DND-41 (cell line): ENCODE results near the gene DPH3.
A peak's percentile ranks its signal among the peaks of the same experiment; 100 is the strongest.

ENCODE experiments used
- ATAC-seq: fragments of 200-7000 bp; cut with Tn5 transposase; 3 replicates; pipeline ENCODE4 v1.9.1; 2021; ENCODE audit warnings: low read depth; ENCODE audit not compliant: insufficient read depth
- DNase-seq: peaks from one replicate; pipeline ENCODE4 v3.0.0-alpha.2; 2020
- H2AFZ ChIP-seq: 2 replicates; pipeline ENCODE4 v1.6.0; 2012; ENCODE audit warnings: low read depth, low read length
- H3K27ac ChIP-seq: 2 replicates; pipeline ENCODE4 v1.5.1; 2012; ENCODE audit warnings: low read length, inconsistent platforms
- H3K27me3 ChIP-seq: fragments of 200-600 bp; sonication (generic); 2 replicates; pipeline ENCODE4 v1.6.0; 2012; ENCODE audit warnings: low read length, mild to moderate bottlenecking, inconsistent platforms; ENCODE audit not compliant: insufficient read depth, poor library complexity
- H3K36me3 ChIP-seq: 2 replicates; pipeline ENCODE4 v1.5.1; 2012; ENCODE audit warnings: low read length, inconsistent platforms; ENCODE audit not compliant: insufficient read depth
- H3K4me1 ChIP-seq: 2 replicates; pipeline ENCODE4 v1.5.1; 2012; ENCODE audit warnings: mild to moderate bottlenecking, low read length; ENCODE audit not compliant: insufficient read depth
- H3K4me2 ChIP-seq: 2 replicates; pipeline ENCODE4 v1.6.0; 2012; ENCODE audit warnings: mild to moderate bottlenecking, moderate library complexity, low read length, inconsistent platforms; ENCODE audit not compliant: insufficient read depth
- H3K4me3 ChIP-seq, 2 experiments: fragments of 200-600 bp in 1 of 2; shearing (Covaris generic) in 1 of 2; 2 replicates each; pipeline ENCODE4 v1.5.1; 2012 to 2016; ENCODE audit warnings: inconsistent platforms in 2 of 2, low read length in 2 of 2, mild to moderate bottlenecking in 2 of 2, low read depth in 1 of 2, moderate library complexity in 1 of 2
- H3K79me2 ChIP-seq: 2 replicates; pipeline ENCODE4 v1.6.0; 2012; ENCODE audit warnings: low read length, inconsistent platforms; ENCODE audit not compliant: insufficient read depth
- H3K9ac ChIP-seq: 2 replicates; pipeline ENCODE4 v1.6.0; 2012; ENCODE audit warnings: low read depth, mild to moderate bottlenecking, inconsistent platforms, low read length, moderate library complexity
- H3K9me3 ChIP-seq: 2 replicates; pipeline ENCODE4 v1.5.1; 2012; ENCODE audit warnings: low read length, moderate library complexity, mild to moderate bottlenecking, inconsistent platforms; ENCODE audit not compliant: insufficient read depth, severe bottlenecking
- H4K20me1 ChIP-seq: 2 replicates; pipeline ENCODE4 v1.6.0; 2012; ENCODE audit warnings: low read length; ENCODE audit not compliant: insufficient read depth
- EZH2 ChIP-seq: IDR thresholded peaks from 3 replicates; pipeline ENCODE4 v1.6.1; 2012; ENCODE audit warnings: borderline replicate concordance, low read depth, mild to moderate bottlenecking, moderate library complexity, low read length, inconsistent platforms; ENCODE audit not compliant: severe bottlenecking
- TF ChIP-seq, protein P1 (sequence below): IDR thresholded peaks from 2 replicates; pipeline ENCODE4 v1.5.1; 2012; ENCODE audit warnings: borderline replicate concordance, low read length, moderate library complexity, mild to moderate bottlenecking; ENCODE audit not compliant: poor library complexity, severe bottlenecking; ENCODE audit errors: extremely low read depth

The DPH3 gene

DNA sequence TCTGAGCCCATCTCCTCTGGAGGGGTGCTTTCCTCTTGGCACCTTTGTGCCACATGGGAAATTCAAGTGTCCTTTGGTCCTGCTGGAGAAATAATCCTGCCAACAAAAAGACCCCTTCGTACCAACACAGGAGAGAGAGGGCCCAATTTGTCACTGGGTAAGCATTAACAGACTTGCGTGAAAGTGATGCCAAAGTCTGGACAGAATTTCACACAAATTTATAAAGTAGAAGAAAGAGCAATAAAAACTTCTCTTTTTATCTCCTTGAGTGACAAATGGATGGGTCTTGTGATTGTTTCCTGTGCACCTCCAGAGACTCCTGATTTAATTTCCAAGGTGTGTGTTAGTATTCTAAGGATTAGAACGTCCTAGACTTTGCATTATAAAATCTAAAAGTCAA lies 14.9 kb downstream of the DPH3 start:
- ATAC-seq (no peak), DNase-seq (no peak)
- H2AFZ ChIP-seq: no peak overlapping the region
- no peaks in the 10 kb centered on the region for H4K20me1 ChIP-seq
- H3K27ac ChIP-seq: no peak overlapping the region
- H3K36me3 ChIP-seq: no peaks in the 10 kb centered on the region
- no peak overlapping the region for H3K4me3 ChIP-seq
- peaks cover 11% of the 10 kb centered on the region for H3K4me1 ChIP-seq
- no peak overlapping the region for H3K9ac ChIP-seq
- TF ChIP-seq, protein P1, sequence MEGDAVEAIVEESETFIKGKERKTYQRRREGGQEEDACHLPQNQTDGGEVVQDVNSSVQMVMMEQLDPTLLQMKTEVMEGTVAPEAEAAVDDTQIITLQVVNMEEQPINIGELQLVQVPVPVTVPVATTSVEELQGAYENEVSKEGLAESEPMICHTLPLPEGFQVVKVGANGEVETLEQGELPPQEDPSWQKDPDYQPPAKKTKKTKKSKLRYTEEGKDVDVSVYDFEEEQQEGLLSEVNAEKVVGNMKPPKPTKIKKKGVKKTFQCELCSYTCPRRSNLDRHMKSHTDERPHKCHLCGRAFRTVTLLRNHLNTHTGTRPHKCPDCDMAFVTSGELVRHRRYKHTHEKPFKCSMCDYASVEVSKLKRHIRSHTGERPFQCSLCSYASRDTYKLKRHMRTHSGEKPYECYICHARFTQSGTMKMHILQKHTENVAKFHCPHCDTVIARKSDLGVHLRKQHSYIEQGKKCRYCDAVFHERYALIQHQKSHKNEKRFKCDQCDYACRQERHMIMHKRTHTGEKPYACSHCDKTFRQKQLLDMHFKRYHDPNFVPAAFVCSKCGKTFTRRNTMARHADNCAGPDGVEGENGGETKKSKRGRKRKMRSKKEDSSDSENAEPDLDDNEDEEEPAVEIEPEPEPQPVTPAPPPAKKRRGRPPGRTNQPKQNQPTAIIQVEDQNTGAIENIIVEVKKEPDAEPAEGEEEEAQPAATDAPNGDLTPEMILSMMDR: no peak
- no peak for TF ChIP-seq EZH2
- H3K79me2 ChIP-seq: no peaks in the 10 kb centered on the region
- no peaks in the 10 kb centered on the region for H3K9me3 ChIP-seq
- no peak overlapping the region for H3K4me2 ChIP-seq
- no peaks in the 10 kb centered on the region for H3K27me3 ChIP-seq

DNA sequence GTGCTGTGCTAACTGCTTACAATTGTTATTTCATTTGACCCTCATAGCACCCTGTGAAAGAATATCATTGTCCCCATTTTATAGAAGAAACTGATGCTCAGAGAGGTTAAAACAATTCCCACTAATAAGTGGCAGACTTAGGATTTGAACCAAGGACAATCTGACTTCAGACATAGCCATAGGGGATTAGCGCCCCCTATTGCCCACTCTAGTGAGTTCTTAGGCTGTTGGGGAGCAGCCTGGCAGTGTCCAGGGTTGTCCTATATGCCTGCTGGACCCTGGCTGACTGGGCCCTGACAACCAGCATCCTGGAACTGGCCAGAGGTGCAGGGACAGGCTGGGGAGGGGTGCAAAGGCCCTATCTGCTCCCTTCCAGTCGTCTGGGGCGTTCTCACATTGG lies 15.4 kb downstream of the DPH3 start:
- Histone ChIP-seq H3K36me3 (no peaks in the 10 kb centered on the region), H3K4me2 (no peak overlapping the region), H4K20me1 (no peaks in the 10 kb centered on the region), H3K4me3 (no peak overlapping the region), H3K9ac (no peak overlapping the region), H3K27ac (no peak overlapping the region), H3K79me2 (no peaks in the 10 kb centered on the region), H3K9me3 (no peaks in the 10 kb centered on the region), H2AFZ (no peak overlapping the region), H3K27me3 (no peaks in the 10 kb centered on the region), H3K4me1 (peaks cover 11% of the 10 kb centered on the region)
- DNase-seq (peak; percentile 32), ATAC-seq (no peak)
- TF ChIP-seq EZH2: no peak
- TF ChIP-seq, protein P1: peak; percentile 62

DNA sequence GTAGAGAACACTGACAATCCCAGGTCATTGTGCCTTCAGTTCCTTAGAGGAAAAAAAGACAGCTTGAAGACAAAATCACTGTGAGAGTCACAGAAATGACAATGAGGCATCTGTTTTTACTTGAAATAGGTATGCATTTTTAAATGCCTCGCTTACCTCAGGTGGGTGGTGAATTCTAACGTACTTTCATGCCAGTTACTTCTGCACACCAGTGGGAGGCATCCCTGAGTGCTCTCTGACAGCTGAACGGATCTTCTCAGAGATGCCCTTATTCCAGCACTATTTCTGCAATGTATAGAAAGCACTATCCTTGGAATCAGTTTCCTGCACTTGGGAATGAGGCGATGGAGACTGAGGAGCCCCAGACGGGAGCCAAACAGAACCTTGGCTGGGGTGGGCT lies 16.2 kb downstream of the DPH3 start:
- Histone ChIP-seq H3K36me3 (no peaks in the 10 kb centered on the region), H3K79me2 (no peaks in the 10 kb centered on the region), H3K4me1 (peaks cover 11% of the 10 kb centered on the region), H3K4me2 (no peak overlapping the region), H3K27ac (no peak overlapping the region), H3K27me3 (no peaks in the 10 kb centered on the region), H3K4me3 (no peak overlapping the region), H2AFZ (no peak overlapping the region), H3K9me3 (no peaks in the 10 kb centered on the region), H4K20me1 (no peaks in the 10 kb centered on the region), H3K9ac (no peak overlapping the region)
- TF ChIP-seq EZH2: no peak
- TF ChIP-seq, protein P1: peak; percentile 12
- no peak for DNase-seq
- ATAC-seq: no peak
